ENCODE data around the gene MYOF. TPM values are rescaled to one million over a fixed set of nuclear protein-coding genes. Genes with fewer than 3 reads are reported as not detected.
A peak's percentile ranks its signal among the peaks of the same experiment; 100 is the strongest.

The MYOF gene
- total RNA-seq, 4 donors from 2014 or later: 41.2 to 114 (median 86.9) TPM

GRCh38 chr10:93398528-93398927 lies 83.6 kb downstream of the MYOF start:
- Histone ChIP-seq H3K9me3 (no peaks in the 10 kb centered on the region), H3K4me1 (no peaks in the 10 kb centered on the region), H3K36me3 (no peaks in the 10 kb centered on the region), H3K27me3 (no peaks in the 10 kb centered on the region), H3K27ac (no peak overlapping the region), H3K4me3 (no peak overlapping the region)
- intact Hi-C loops (cut with DNase I; ENCODE audit: low total_unique reads): no loop called here
- TF ChIP-seq CTCF (IDR thresholded peaks at IDR 0.05): no peak
- TF ChIP-seq POLR2A (IDR thresholded peaks at IDR 0.05): no peak
- no peak for DNase-seq

- DNase-seq: no peak
- TF ChIP-seq CTCF (IDR thresholded peaks at IDR 0.05): no peak
- no peak for TF ChIP-seq POLR2A (IDR thresholded peaks at IDR 0.05)
- no peaks in the 10 kb centered on the region for H3K4me1 ChIP-seq
- no peaks in the 10 kb centered on the region for H3K9me3 ChIP-seq
- no peak overlapping the region for H3K27ac ChIP-seq
- H3K4me3 ChIP-seq: no peak overlapping the region
- H3K36me3 ChIP-seq: no peaks in the 10 kb centered on the region
- no peaks in the 10 kb centered on the region for H3K27me3 ChIP-seq
- intact Hi-C loops (cut with DNase I; ENCODE audit: low total_unique reads): no loop called here
Observed at GRCh38 chr10:93397020-93397419, 85.1 kb downstream of the MYOF start.

GRCh38 chr10:93393211-93393610 lies 88.9 kb downstream of the MYOF start:
- no peaks in the 10 kb centered on the region for H3K4me1 ChIP-seq
- no peaks in the 10 kb centered on the region for H3K9me3 ChIP-seq
- H3K4me3 ChIP-seq: no peak overlapping the region
- intact Hi-C loops (cut with DNase I; ENCODE audit: low total_unique reads): no loop called here
- TF ChIP-seq CTCF (IDR thresholded peaks at IDR 0.05) (no peak), POLR2A (IDR thresholded peaks at IDR 0.05) (no peak)
- H3K27me3 ChIP-seq: no peaks in the 10 kb centered on the region
- DNase-seq: no peak
- H3K36me3 ChIP-seq: no peaks in the 10 kb centered on the region
- no peak overlapping the region for H3K27ac ChIP-seq

- Histone ChIP-seq H3K4me3 (no peak overlapping the region), H3K27me3 (no peaks in the 10 kb centered on the region), H3K9me3 (no peaks in the 10 kb centered on the region), H3K27ac (no peak overlapping the region), H3K4me1 (no peaks in the 10 kb centered on the region), H3K36me3 (no peaks in the 10 kb centered on the region)
- no peak for DNase-seq
- intact Hi-C loops (cut with DNase I; ENCODE audit: low total_unique reads): no loop called here
- TF ChIP-seq CTCF (IDR thresholded peaks at IDR 0.05) (no peak), POLR2A (IDR thresholded peaks at IDR 0.05) (no peak)
Observed at GRCh38 chr10:93392121-93392520, 90.0 kb downstream of the MYOF start.

- TF ChIP-seq POLR2A (IDR thresholded peaks at IDR 0.05): no peak
- TF ChIP-seq CTCF (IDR thresholded peaks at IDR 0.05): no peak
- peak overlapping the region; percentile 7 to 11 for H3K27ac ChIP-seq
- intact Hi-C loops (cut with DNase I; ENCODE audit: low total_unique reads): no loop called here
- no peaks in the 10 kb centered on the region for H3K4me1 ChIP-seq
- H3K36me3 ChIP-seq: no peaks in the 10 kb centered on the region
- no peaks in the 10 kb centered on the region for H3K27me3 ChIP-seq
- no peak for DNase-seq
- no peaks in the 10 kb centered on the region for H3K9me3 ChIP-seq
- no peak overlapping the region for H3K4me3 ChIP-seq
Observed at GRCh38 chr10:93390306-93391090, 91.6 kb downstream of the MYOF start.
